ENCODE data around the gene ADGB. TPM values are rescaled to one million over a fixed set of nuclear protein-coding genes. Genes with fewer than 3 reads are reported as not detected.

ADGB gene
- total RNA-seq, 6 experiments from 2014 or later: not detected

DNA sequence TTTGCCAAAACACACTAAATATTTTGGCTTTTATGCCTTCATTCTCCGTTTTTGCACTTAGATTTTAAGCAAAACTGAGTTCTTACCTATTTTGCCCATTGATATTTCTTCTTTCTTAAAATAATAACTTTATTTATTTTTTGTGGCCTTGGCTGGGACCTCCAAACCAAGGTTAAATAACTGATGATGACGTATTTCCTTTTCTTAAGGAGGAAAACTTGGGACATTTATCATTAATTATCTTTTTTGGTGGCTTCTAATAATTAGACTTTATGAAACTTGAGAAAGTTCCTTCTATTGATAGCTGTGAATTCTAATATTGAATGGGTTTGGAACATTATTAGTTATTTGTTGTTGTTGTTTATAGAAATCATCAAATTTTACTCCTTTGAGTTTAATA, 154.5 kb downstream of the ADGB start:
- Mint-ChIP-seq H3K27ac (no peak overlapping the region), H3K27me3 (ENCODE audit: insufficient read depth) (peaks cover 3% of the 10 kb centered on the region), H3K4me1 (ENCODE audit: low read depth) (no peaks in the 10 kb centered on the region), H3K4me3 (no peak overlapping the region), H3K9me3 (peaks cover 3% of the 10 kb centered on the region; the same call in 1 of the 2 replicates), H3K36me3 (ENCODE audit: low read depth) (no peaks in the 10 kb centered on the region)
- TF ChIP-seq, protein P1, sequence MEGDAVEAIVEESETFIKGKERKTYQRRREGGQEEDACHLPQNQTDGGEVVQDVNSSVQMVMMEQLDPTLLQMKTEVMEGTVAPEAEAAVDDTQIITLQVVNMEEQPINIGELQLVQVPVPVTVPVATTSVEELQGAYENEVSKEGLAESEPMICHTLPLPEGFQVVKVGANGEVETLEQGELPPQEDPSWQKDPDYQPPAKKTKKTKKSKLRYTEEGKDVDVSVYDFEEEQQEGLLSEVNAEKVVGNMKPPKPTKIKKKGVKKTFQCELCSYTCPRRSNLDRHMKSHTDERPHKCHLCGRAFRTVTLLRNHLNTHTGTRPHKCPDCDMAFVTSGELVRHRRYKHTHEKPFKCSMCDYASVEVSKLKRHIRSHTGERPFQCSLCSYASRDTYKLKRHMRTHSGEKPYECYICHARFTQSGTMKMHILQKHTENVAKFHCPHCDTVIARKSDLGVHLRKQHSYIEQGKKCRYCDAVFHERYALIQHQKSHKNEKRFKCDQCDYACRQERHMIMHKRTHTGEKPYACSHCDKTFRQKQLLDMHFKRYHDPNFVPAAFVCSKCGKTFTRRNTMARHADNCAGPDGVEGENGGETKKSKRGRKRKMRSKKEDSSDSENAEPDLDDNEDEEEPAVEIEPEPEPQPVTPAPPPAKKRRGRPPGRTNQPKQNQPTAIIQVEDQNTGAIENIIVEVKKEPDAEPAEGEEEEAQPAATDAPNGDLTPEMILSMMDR (IDR thresholded peaks at IDR 0.05): no peak
- no peak for DNase-seq

DNA sequence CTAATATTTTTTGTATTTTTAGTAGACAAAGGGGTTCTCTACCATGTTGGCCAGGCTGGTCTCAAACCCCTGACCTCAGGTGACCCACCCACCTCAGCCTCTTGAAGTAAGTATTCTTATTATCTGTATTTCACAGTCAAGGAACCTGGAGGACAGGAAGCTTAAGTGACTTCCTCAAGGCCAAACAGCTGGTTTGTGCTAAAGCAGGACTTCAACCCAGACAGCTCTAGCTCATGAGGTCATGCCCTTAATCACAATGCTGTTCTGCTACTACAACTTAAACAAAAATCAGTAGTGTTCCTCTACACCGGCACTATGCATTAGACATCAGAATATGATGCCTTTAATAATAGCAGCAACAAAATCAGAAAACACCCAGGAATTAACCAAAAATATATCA, 168.9 kb downstream of the ADGB start:
- H3K27ac Mint-ChIP-seq: no peak overlapping the region
- no peaks in the 10 kb centered on the region for H3K9me3 Mint-ChIP-seq
- no peaks in the 10 kb centered on the region for H3K4me1 Mint-ChIP-seq (ENCODE audit: low read depth)
- H3K4me3 Mint-ChIP-seq: no peak overlapping the region
- H3K36me3 Mint-ChIP-seq (ENCODE audit: low read depth): no peaks in the 10 kb centered on the region
- TF ChIP-seq, protein P1 (IDR thresholded peaks at IDR 0.05): no peak
- H3K27me3 Mint-ChIP-seq (ENCODE audit: insufficient read depth): peaks cover 2% of the 10 kb centered on the region
- DNase-seq: no peak

DNA sequence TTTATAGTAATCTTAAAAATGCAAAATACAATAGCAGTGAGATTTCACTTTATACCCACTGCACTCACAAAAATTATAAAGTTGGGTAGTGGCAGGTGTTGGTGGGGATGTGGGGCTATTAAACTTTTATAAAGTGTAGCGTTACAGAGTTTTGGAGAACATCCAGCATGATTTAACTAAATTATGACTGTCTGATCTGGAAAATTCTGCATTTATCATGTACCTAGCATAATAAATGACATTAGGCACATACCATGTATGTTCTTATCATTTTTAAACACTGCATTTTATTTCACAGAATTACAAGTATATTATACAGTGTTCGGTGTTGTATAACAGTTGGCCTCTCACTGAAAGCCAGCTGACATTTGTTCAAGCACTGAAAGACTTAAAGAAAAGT, 169.9 kb downstream of the ADGB start:
- Mint-ChIP-seq H3K36me3 (ENCODE audit: low read depth) (no peaks in the 10 kb centered on the region), H3K27ac (no peak overlapping the region), H3K4me1 (ENCODE audit: low read depth) (no peaks in the 10 kb centered on the region), H3K27me3 (ENCODE audit: insufficient read depth) (peaks cover 2% of the 10 kb centered on the region), H3K9me3 (no peaks in the 10 kb centered on the region), H3K4me3 (no peak overlapping the region)
- no peak for DNase-seq
- TF ChIP-seq, protein P1 (IDR thresholded peaks at IDR 0.05): no peak

DNA sequence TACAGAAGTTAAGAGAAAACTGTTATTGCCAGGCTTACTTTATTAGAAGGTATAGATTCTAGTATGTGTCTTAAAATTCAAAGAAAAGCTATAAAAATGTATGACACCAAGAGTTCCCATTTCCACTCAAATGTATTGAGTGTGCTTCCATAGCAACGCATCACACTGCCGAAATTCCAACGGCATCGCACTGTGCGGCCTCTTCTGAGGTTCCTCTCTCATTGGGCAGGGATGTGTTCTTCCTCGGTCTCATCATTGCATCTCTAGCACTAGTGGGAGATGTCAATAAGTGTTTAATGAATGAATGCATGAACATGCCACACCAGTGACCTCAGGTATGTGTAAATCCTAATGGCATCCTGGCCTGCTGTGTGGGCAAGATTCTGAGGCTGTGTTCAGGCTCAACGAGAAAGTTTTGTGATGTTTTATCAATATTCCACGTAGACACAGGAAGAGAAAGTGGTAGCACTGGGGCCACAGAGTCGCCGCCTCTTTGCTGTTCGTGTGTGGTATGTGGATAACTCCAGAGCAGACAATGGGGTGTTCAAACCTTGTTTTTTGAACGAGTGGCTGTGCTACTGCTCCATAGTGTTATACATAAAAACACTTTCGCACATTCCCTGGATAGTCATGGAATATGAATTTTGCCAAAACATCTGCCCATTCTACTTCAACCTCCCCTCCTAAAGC, 171.6 kb downstream of the ADGB start:
- TF ChIP-seq, protein P1 (IDR thresholded peaks at IDR 0.05): no peak
- Mint-ChIP-seq H3K4me3 (no peak overlapping the region), H3K27ac (no peak overlapping the region), H3K9me3 (no peaks in the 10 kb centered on the region), H3K27me3 (ENCODE audit: insufficient read depth) (peaks cover 2% of the 10 kb centered on the region), H3K4me1 (ENCODE audit: low read depth) (no peaks in the 10 kb centered on the region), H3K36me3 (ENCODE audit: low read depth) (no peaks in the 10 kb centered on the region)
- DNase-seq: no peak

DNA sequence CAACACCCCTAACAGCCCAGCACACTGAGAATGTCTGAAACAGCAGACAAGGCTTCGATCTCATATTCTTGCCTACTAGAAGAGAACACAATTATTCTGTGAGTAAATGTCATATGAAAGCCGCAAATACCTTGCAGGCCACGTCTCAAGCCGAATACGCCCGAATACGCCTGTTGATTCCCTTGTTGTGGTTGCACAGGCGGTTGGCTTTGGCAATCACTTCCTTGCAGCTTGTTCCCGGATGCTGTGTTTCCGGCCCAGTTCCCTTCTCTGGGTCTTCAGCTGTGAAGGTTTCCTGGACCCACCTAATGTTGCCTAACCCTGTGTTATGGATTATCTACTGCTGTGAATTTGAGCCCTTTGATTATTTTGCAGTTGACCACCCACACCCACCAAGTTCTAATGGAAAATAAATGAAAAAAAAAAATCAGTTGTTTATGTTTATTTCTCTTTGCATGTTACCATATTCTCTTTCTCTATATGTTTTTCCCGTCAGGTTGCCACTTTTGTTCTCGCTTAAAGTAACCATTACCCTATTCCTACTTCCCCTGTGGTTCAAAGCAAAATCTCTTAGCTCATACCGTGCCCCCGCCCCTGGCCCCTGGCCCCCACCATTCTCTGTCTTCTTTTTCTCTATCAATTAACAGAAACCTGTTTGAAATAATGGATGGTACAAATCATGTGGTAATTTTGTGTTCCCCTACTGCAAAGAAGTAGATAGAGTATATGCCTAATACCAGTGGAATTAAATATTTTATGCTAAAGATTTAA, 172.4 kb downstream of the ADGB start:
- DNase-seq: no peak
- H3K4me3 Mint-ChIP-seq: no peak overlapping the region
- no peak overlapping the region for H3K27ac Mint-ChIP-seq
- no peaks in the 10 kb centered on the region for H3K36me3 Mint-ChIP-seq (ENCODE audit: low read depth)
- H3K27me3 Mint-ChIP-seq (ENCODE audit: insufficient read depth): no peaks in the 10 kb centered on the region; the same call in 1 of the 2 replicates
- TF ChIP-seq, protein P1 (IDR thresholded peaks at IDR 0.05): no peak
- no peaks in the 10 kb centered on the region for H3K9me3 Mint-ChIP-seq
- no peaks in the 10 kb centered on the region for H3K4me1 Mint-ChIP-seq (ENCODE audit: low read depth)
